HCT116 (cell line): ENCODE results near the gene ZBTB20. TPM values are rescaled to one million over a fixed set of nuclear protein-coding genes. Genes with fewer than 3 reads are reported as not detected.
A peak's percentile ranks its signal among the peaks of the same experiment; 100 is the strongest.

Experiments
- ATAC-seq: fragments of 200-7000 bp; cut with Tn5 transposase; 2 replicates; pipeline ENCODE4 v1.9.1; 2020; ENCODE audit warnings: mild to moderate bottlenecking, moderate library complexity
- BruUV-seq: library from RNA; stranded (reverse); fragments of 400-500 nt; replicated peaks from 2 replicates; lab custom pipeline; 2021; lab: Mats Ljungman, UMichigan
- CTCF ChIA-PET: fragments of 300-600 bp; sonication (Branson Sonifier 250); formaldehyde crosslinking; loops from one replicate; lab custom pipeline; 2021; ENCODE audit warnings: antibody characterized with exemption; lab: Charles Lee
- POLR2A ChIA-PET: fragments of 300-600, 350-600 bp; sonication (Branson Sonifier 250); formaldehyde crosslinking; loops from one replicate; lab custom pipeline; 2021; ENCODE audit warnings: antibody characterized with exemption; lab: Charles Lee
- RAD21 ChIA-PET, 2 experiments: fragments of 300-600 bp; sonication (Branson Sonifier 250); formaldehyde crosslinking; loops; one replicate each; lab custom pipeline; 2023; ENCODE audit warnings: low total read pairs in 2 of 2; ENCODE audit not compliant: uncharacterized antibody in 2 of 2, unreplicated experiment in 2 of 2, low non-redundant PET in 1 of 2; lab: Charles Lee
- DNase-seq: peaks from one replicate; pipeline ENCODE4 v3.0.0-alpha.2; 2010; ENCODE audit warnings: low read depth, low spot score
- H2AFZ ChIP-seq: fragments of 200-600 bp; shearing (Covaris generic), sonication (generic); 2 replicates; pipeline ENCODE4 v1.6.1; 2017; ENCODE audit warnings: low read depth, mixed run types, mixed read lengths, antibody characterized with exemption, low read length; ENCODE audit not compliant: poor library complexity, severe bottlenecking
- H3K27ac ChIP-seq: 2 replicates; pipeline ENCODE4 v1.5.1; 2012; ENCODE audit warnings: low read depth, low read length
- H3K27me3 ChIP-seq: fragments of 200-600 bp; sonication (generic); 2 replicates; pipeline ENCODE4 v1.6.1; 2016; ENCODE audit warnings: mixed run types, low read length, mixed read lengths; ENCODE audit not compliant: insufficient read depth
- H3K36me3 ChIP-seq, 2 experiments: fragments of 200-500 bp in 1 of 2; fragments of 200-600 bp in 1 of 2; sonication (Bioruptor generic) in 1 of 2; sonication (generic) in 1 of 2; 2 replicates each; pipeline versions ENCODE4 v1.5.1 to v1.6.1; 2014 to 2016; ENCODE audit warnings: low read length in 2 of 2, inconsistent platforms in 1 of 2, mixed read lengths in 1 of 2, mixed run types in 1 of 2; ENCODE audit not compliant: insufficient read depth in 2 of 2, control insufficient read depth in 1 of 2
- H3K4me1 ChIP-seq, 2 experiments: fragments of 200-600 bp in 1 of 2; sonication (generic) in 1 of 2; 2 replicates each; pipeline versions ENCODE4 v1.5.1 to v1.6.1; 2012 to 2017; ENCODE audit warnings: low read length in 2 of 2, inconsistent platforms in 1 of 2, mild to moderate bottlenecking in 1 of 2, mixed read lengths in 1 of 2, mixed run types in 1 of 2, moderate library complexity in 1 of 2; ENCODE audit not compliant: insufficient read depth in 2 of 2, control insufficient read depth in 1 of 2
- H3K4me2 ChIP-seq: fragments of 200-600 bp; sonication (generic); 2 replicates; pipeline ENCODE4 v1.6.1; 2017; ENCODE audit warnings: mixed run types, low read length, mixed read lengths
- H3K4me3 ChIP-seq, 2 experiments: fragments of 200-600 bp in 1 of 2; sonication (generic) in 1 of 2; replicated peaks in 1 of 2; 2 replicates each; pipeline ENCODE4 v1.5.1; 2011 to 2016; ENCODE audit warnings: low read length in 2 of 2, control low read depth in 1 of 2, low read depth in 1 of 2, mild to moderate bottlenecking in 1 of 2, mixed read lengths in 1 of 2, mixed run types in 1 of 2
- H3K79me2 ChIP-seq: fragments of 200-600 bp; sonication (generic); 2 replicates; pipeline ENCODE4 v1.6.1; 2017; ENCODE audit warnings: mild to moderate bottlenecking, mixed run types, low read length, moderate library complexity, mixed read lengths; ENCODE audit not compliant: insufficient read depth
- H3K9ac ChIP-seq: fragments of 200-600 bp; sonication (generic); 2 replicates; pipeline ENCODE4 v1.6.1; 2016; ENCODE audit warnings: low read length, mixed read lengths
- H3K9me2 ChIP-seq: fragments of 200-600 bp; sonication (generic), shearing (Covaris generic); 2 replicates; pipeline ENCODE4 v1.6.1; 2017; ENCODE audit warnings: mixed run types, mild to moderate bottlenecking, moderate library complexity; ENCODE audit not compliant: insufficient read depth
- H3K9me3 ChIP-seq, 2 experiments: fragments of 200-500 bp in 1 of 2; fragments of 200-600 bp in 1 of 2; sonication (Bioruptor generic) in 1 of 2; sonication (generic) in 1 of 2; 2 replicates each; pipeline ENCODE4 v1.6.1; 2014 to 2017; ENCODE audit warnings: low read length in 2 of 2, mixed read lengths in 2 of 2, inconsistent platforms in 1 of 2, low read depth in 1 of 2, mild to moderate bottlenecking in 1 of 2, mixed run types in 1 of 2, moderate library complexity in 1 of 2; ENCODE audit not compliant: control insufficient read depth in 1 of 2, insufficient read depth in 1 of 2
- H4K20me1 ChIP-seq: fragments of 200-600 bp; sonication (generic), shearing (Covaris generic); 2 replicates; pipeline ENCODE4 v1.6.1; 2017; ENCODE audit warnings: mixed run types, mild to moderate bottlenecking, moderate library complexity; ENCODE audit not compliant: insufficient read depth
- CBX3 ChIP-seq: IDR thresholded peaks from 2 replicates; pipeline ENCODE4 v1.6.1; 2012; ENCODE audit warnings: low read depth
- CEBPB ChIP-seq: IDR thresholded peaks from 2 replicates; pipeline ENCODE4 v1.6.1; 2012; ENCODE audit warnings: low read depth
- EGR1 ChIP-seq: IDR thresholded peaks from 2 replicates; pipeline ENCODE4 v1.6.1; 2012; ENCODE audit warnings: low read depth
- ELF1 ChIP-seq: IDR thresholded peaks from 2 replicates; pipeline ENCODE4 v1.6.1; 2012; ENCODE audit warnings: low read depth, borderline replicate concordance
- EZH2 ChIP-seq: fragments of 200-600 bp; sonication (generic); IDR thresholded peaks from 2 replicates; pipeline ENCODE4 v1.6.1; 2017; ENCODE audit warnings: antibody characterized with exemption, mixed run types
- EZH2phosphoT487 ChIP-seq: fragments of 200-600 bp; IDR thresholded peaks from 2 replicates; pipeline ENCODE4 v1.6.1; 2018; ENCODE audit warnings: antibody characterized with exemption, borderline replicate concordance
- FOSL1 ChIP-seq: IDR thresholded peaks from 2 replicates; pipeline ENCODE4 v1.6.1; 2012; ENCODE audit warnings: low read depth
- POLR2A ChIP-seq: IDR thresholded peaks from 2 replicates; pipeline ENCODE4 v1.7.0; 2011; ENCODE audit warnings: borderline replicate concordance; ENCODE audit not compliant: insufficient read depth, insufficient read length; ENCODE audit errors: extremely low read depth
- POLR2AphosphoS5 ChIP-seq: IDR thresholded peaks from 2 replicates; pipeline ENCODE4 v1.6.1; 2011; ENCODE audit warnings: mild to moderate bottlenecking, low read depth, low read length, moderate library complexity
- RAD21 ChIP-seq: IDR thresholded peaks from 2 replicates; pipeline ENCODE4 v1.6.1; 2012; ENCODE audit warnings: low read depth, mild to moderate bottlenecking
- SIN3A ChIP-seq: IDR thresholded peaks from 2 replicates; pipeline ENCODE4 v1.6.1; 2012; ENCODE audit warnings: low read depth
- SP1 ChIP-seq: IDR thresholded peaks from 2 replicates; pipeline ENCODE4 v1.6.1; 2012; ENCODE audit warnings: low read depth
- TCF7L2 ChIP-seq: IDR thresholded peaks from 2 replicates; pipeline ENCODE4 v1.7.0; 2011; ENCODE audit warnings: borderline replicate concordance, inconsistent platforms; ENCODE audit not compliant: insufficient read depth, insufficient read length; ENCODE audit errors: extremely low read depth
- YY1 ChIP-seq: IDR thresholded peaks from 2 replicates; pipeline ENCODE4 v1.6.1; 2011; ENCODE audit warnings: low read length, low read depth, moderate library complexity, mild to moderate bottlenecking; ENCODE audit not compliant: insufficient replicate concordance; ENCODE audit errors: extremely low read depth
- ZFX ChIP-seq: fragments of 450-650 bp; IDR thresholded peaks from 2 replicates; pipeline ENCODE4 v1.6.1; 2017
- ZNF274 ChIP-seq: fragments of 200-500 bp; sonication (Bioruptor generic); IDR thresholded peaks from 2 replicates; pipeline ENCODE4 v1.6.1; 2014; ENCODE audit warnings: mild to moderate bottlenecking, low read depth, low read length, inconsistent platforms
- intact Hi-C: fragments of 100-400 bp; cut with micrococcal nuclease; formaldehyde crosslinking; loops from 2 replicates; pipeline ENCODE4 v1.10.0; 2022
- total RNA-seq: library from RNA; stranded (reverse); gene quantifications from one replicate; pipeline ENCODE4 v1.2.1, GENCODE V29; 2021; ENCODE audit not compliant: unreplicated experiment
- TF ChIP-seq, protein P1 (sequence below): IDR thresholded peaks from 2 replicates; pipeline ENCODE4 v1.6.1; 2012
- TF ChIP-seq, protein P2 (sequence below), 3 experiments: fragments of 200-600 bp in 1 of 3; sonication (generic) in 1 of 3; IDR thresholded peaks in 2 of 3; conservative IDR thresholded peaks in 1 of 3; 2 replicates each; pipeline ENCODE4 v1.5.1; 2012 to 2017; ENCODE audit warnings: low read depth in 2 of 3, low read length in 2 of 3, antibody characterized with exemption in 1 of 3, borderline replicate concordance in 1 of 3, control low read depth in 1 of 3, mild to moderate bottlenecking in 1 of 3, mixed read lengths in 1 of 3, mixed run types in 1 of 3, moderate library complexity in 1 of 3; ENCODE audit not compliant: insufficient read depth in 1 of 3
- TF ChIP-seq, protein P3 (sequence below): IDR thresholded peaks from 2 replicates; pipeline ENCODE4 v1.6.1; 2012
- TF ChIP-seq, protein P4 (sequence below): IDR thresholded peaks from 2 replicates; pipeline ENCODE4 v1.6.1; 2012; ENCODE audit warnings: low read depth

The ZBTB20 gene
- total RNA-seq, 1 experiment from 2014 or later: 42.1 TPM

DNA sequence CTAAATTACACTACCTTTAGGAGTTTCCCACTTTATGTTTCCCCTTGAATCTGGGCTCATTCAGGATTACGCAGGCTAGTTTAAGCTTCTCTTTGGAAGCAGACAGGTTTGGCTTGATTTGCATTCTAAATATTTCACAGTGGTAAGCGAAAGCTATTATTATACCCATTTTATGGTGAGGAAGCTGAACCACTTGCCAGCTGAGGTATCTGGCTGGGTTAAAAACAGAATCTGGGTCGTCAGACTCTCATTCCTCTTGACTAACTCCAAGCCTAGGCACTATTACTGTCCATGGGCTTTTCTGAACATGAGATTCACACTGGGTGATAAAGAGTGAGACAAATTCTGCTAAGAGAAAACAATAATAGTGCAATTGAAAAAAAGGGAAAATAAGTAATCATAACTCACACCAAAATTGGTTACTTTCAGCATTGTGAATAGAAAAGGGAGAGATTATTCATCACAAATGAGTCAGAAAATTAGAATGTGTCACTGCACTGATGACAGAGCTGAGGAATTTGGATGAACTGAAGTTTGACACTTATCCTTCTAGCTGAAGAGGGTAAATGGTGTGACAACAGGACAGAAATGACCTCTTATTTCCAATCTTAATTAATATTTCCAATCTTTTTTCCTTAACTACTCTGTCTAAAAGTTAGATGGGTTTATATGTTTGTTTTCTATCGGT, 642.0 kb downstream of the ZBTB20 start (continued):
- TF ChIP-seq, protein P1, sequence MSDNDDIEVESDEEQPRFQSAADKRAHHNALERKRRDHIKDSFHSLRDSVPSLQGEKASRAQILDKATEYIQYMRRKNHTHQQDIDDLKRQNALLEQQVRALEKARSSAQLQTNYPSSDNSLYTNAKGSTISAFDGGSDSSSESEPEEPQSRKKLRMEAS: no peak
- TF ChIP-seq EGR1: no peak
- TF ChIP-seq CBX3: peak; percentile 51; the same call in 1 of the 2 replicates

DNA sequence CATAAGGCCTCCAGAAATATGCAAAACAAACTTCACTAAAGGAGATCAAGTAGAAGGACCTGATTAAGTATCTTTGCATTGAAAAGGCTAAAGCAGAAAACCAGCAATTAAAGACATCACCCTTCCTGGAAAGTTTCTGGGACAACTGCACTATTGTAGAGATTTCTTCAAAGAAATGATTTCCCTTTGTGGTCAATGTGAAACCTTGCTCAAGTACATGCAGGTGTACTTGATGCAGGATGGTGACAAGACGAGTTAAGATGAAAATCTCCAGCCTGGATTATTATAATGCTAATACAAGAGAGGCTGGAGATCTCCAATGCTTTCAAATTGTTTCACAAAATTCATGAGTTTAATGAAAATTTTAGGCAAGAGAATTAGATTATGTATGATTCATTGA, 644.9 kb downstream of the ZBTB20 start:
- intact Hi-C loops: no loop called here
- ATAC-seq (no peak), DNase-seq (no peak)
- Histone ChIP-seq H3K36me3 (no peaks in the 10 kb centered on the region; a peak in 1 of 4 replicates), H3K79me2 (peaks cover 88% of the 10 kb centered on the region)
- BruUV-seq: no TSS peak
- no peak for TF ChIP-seq POLR2AphosphoS5
- TF ChIP-seq SIN3A: no peak
- TF ChIP-seq POLR2A: no peak
- TF ChIP-seq CBX3: no peak
- TF ChIP-seq YY1: no peak
- TF ChIP-seq ZFX: no peak
- no peak for TF ChIP-seq ZNF274
- TF ChIP-seq, protein P2, sequence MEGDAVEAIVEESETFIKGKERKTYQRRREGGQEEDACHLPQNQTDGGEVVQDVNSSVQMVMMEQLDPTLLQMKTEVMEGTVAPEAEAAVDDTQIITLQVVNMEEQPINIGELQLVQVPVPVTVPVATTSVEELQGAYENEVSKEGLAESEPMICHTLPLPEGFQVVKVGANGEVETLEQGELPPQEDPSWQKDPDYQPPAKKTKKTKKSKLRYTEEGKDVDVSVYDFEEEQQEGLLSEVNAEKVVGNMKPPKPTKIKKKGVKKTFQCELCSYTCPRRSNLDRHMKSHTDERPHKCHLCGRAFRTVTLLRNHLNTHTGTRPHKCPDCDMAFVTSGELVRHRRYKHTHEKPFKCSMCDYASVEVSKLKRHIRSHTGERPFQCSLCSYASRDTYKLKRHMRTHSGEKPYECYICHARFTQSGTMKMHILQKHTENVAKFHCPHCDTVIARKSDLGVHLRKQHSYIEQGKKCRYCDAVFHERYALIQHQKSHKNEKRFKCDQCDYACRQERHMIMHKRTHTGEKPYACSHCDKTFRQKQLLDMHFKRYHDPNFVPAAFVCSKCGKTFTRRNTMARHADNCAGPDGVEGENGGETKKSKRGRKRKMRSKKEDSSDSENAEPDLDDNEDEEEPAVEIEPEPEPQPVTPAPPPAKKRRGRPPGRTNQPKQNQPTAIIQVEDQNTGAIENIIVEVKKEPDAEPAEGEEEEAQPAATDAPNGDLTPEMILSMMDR (IDR thresholded peaks at IDR 0.05 in 2 of 3, conservative IDR thresholded peaks at IDR 0.05 in 1 of 3; ENCODE audit: borderline replicate concordance in 1 of 3, insufficient read depth in 1 of 3, low read depth in 2 of 3, low read length in 2 of 3): no peak
- no peak for TF ChIP-seq FOSL1
- no peak for TF ChIP-seq EZH2
- TF ChIP-seq, protein P3, sequence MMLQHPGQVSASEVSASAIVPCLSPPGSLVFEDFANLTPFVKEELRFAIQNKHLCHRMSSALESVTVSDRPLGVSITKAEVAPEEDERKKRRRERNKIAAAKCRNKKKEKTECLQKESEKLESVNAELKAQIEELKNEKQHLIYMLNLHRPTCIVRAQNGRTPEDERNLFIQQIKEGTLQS: no peak
- no peak for TF ChIP-seq EZH2phosphoT487
- TF ChIP-seq, protein P4, sequence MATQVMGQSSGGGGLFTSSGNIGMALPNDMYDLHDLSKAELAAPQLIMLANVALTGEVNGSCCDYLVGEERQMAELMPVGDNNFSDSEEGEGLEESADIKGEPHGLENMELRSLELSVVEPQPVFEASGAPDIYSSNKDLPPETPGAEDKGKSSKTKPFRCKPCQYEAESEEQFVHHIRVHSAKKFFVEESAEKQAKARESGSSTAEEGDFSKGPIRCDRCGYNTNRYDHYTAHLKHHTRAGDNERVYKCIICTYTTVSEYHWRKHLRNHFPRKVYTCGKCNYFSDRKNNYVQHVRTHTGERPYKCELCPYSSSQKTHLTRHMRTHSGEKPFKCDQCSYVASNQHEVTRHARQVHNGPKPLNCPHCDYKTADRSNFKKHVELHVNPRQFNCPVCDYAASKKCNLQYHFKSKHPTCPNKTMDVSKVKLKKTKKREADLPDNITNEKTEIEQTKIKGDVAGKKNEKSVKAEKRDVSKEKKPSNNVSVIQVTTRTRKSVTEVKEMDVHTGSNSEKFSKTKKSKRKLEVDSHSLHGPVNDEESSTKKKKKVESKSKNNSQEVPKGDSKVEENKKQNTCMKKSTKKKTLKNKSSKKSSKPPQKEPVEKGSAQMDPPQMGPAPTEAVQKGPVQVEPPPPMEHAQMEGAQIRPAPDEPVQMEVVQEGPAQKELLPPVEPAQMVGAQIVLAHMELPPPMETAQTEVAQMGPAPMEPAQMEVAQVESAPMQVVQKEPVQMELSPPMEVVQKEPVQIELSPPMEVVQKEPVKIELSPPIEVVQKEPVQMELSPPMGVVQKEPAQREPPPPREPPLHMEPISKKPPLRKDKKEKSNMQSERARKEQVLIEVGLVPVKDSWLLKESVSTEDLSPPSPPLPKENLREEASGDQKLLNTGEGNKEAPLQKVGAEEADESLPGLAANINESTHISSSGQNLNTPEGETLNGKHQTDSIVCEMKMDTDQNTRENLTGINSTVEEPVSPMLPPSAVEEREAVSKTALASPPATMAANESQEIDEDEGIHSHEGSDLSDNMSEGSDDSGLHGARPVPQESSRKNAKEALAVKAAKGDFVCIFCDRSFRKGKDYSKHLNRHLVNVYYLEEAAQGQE: no peak
- no peak for TF ChIP-seq RAD21
- no peak for TF ChIP-seq CEBPB
- no peak for TF ChIP-seq TCF7L2
- TF ChIP-seq ELF1: no peak
- no peak for TF ChIP-seq SP1
- TF ChIP-seq, protein P1: no peak
- TF ChIP-seq, all 23 proteins: peak for 0
- Histone ChIP-seq H3K9me3 (no peaks in the 10 kb centered on the region), H3K4me2 (no peak overlapping the region), H4K20me1 (peaks cover 3% of the 10 kb centered on the region; the same call in 1 of the 2 replicates), H3K9ac (no peak overlapping the region), H3K4me3 (no peak overlapping the region), H3K27ac (no peak overlapping the region; the same call in 1 of the 2 replicates), H2AFZ (no peak overlapping the region), H3K4me1 (peaks cover 90 to 91% of the 10 kb centered on the region in 2 experiments), H3K27me3 (no peaks in the 10 kb centered on the region), H3K9me2 (no peaks in the 10 kb centered on the region)
- ChIA-PET POLR2A (no interaction called here), RAD21 (no interaction called here), CTCF (no interaction called here)
